Kidney (tissue), 14 donors: ENCODE results near the gene RNF8. TPM values are rescaled to one million over a fixed set of nuclear protein-coding genes. Genes with fewer than 3 reads are reported as not detected.

Experiments
- DNase-seq, 5 donors: peaks; one replicate each; pipeline ENCODE4 v3.0.0-alpha.2; 2013 to 2020
- FAIRE-seq: peaks from 2 replicates; lab custom pipeline; 2012; peaks lifted over from hg19 to GRCh38; lab: Jason Lieb, UNC
- H3K27ac ChIP-seq, 2 donors: one replicate each; pipeline ENCODE4 v1.7.0; 2013; ENCODE audit warnings: low read depth in 2 of 2, low read length in 2 of 2, inconsistent platforms in 1 of 2
- H3K27me3 ChIP-seq: one replicate; pipeline ENCODE4 v1.7.1; 2013; ENCODE audit warnings: low read length, inconsistent platforms; ENCODE audit not compliant: control insufficient read depth, insufficient read depth
- H3K36me3 ChIP-seq, 3 donors: one replicate each; pipeline versions ENCODE4 v1.7.0 to v1.7.1; 2013; ENCODE audit warnings: low read length in 3 of 3, control low read depth in 1 of 3, inconsistent platforms in 1 of 3; ENCODE audit not compliant: insufficient read depth in 3 of 3, control insufficient read depth in 2 of 3
- H3K4me1 ChIP-seq, 3 donors: one replicate each; pipeline versions ENCODE4 v1.7.0 to v1.7.1; 2013; ENCODE audit warnings: low read length in 3 of 3, inconsistent platforms in 1 of 3, low read depth in 1 of 3; ENCODE audit not compliant: control insufficient read depth in 2 of 3, insufficient read depth in 2 of 3
- H3K4me3 ChIP-seq, 3 donors: one replicate each; pipeline versions ENCODE4 v1.7.0 to v1.8.1; 2013; ENCODE audit warnings: low read length in 3 of 3, control low read depth in 1 of 3, inconsistent platforms in 1 of 3
- H3K9ac ChIP-seq, 3 donors: one replicate each; pipeline versions ENCODE4 v1.7.0 to v1.7.1; 2013; ENCODE audit warnings: low read length in 3 of 3, control low read depth in 1 of 3, inconsistent platforms in 1 of 3
- H3K9me3 ChIP-seq, 3 donors: one replicate each; pipeline versions ENCODE4 v1.7.0 to v1.7.1; 2013; ENCODE audit warnings: low read length in 3 of 3, control low read depth in 1 of 3, inconsistent platforms in 1 of 3; ENCODE audit not compliant: control insufficient read depth in 2 of 3, insufficient read depth in 1 of 3
- intact Hi-C: fragments of 100-400 bp; cut with DNase I; formaldehyde crosslinking; loops from one replicate; pipeline ENCODE4 v1.11.1; 2022
- polyA plus RNA-seq: library from polyadenylated mRNA; stranded (reverse); fragments of 350-450 nt; fragmentation: Illumina TruSeq; extraction: RNeasy Lipid Tissue Mini Kit (QIAGEN cat#74804); gene quantifications from one replicate; pipeline ENCODE4 v1.2.3, GENCODE V29; 2014; ENCODE audit warnings: low read depth, low replicate concordance; ENCODE audit not compliant: insufficient read depth
- total RNA-seq: library from RNA; stranded (reverse); fragmentation: NEBNext Ultra II Directional; extraction: Animal tissue kit (Norgen Biotek cat#: 25700); gene quantifications from one replicate; pipeline ENCODE4 v1.2.1, GENCODE V29; 2021
- TF ChIP-seq, protein P1 (sequence below): IDR thresholded peaks from 3 replicates; pipeline ENCODE4 v1.5.1; 2012; ENCODE audit warnings: mild to moderate bottlenecking, moderate library complexity, borderline replicate concordance; ENCODE audit not compliant: insufficient read depth; ENCODE audit errors: extremely low read depth
- donor health status: control.
- donor health status: control.
- donor health status: control.
- donor health status: control.
- donor health status: control.
- donor health status: DM: yes; HTN: yes; CAD: no.
- donor health status: Normal renal cell carcinoma (clear cell type).

Gene RNF8
- total and polyA plus RNA-seq, 2 donors from 2014 or later, result 18.4 to 18.5 TPM

DNA sequence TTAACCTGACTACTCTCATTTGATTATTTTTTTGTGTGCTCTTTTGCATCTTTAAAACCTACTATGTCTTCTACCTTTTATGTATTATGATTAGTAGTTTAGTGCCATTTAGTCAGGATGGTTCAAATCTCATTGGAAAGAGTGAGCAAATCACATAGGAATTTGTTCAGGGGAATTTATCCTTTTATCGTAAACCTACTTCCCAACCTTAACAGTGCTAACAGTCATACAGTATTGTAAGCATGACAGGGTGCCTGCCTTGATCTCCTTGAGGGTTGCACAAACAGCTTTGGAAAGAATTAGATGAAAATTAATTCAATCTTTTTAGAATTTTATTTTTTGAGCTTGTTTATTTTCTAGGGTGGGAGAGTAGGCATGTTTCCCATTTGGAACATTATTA, 18.3 kb downstream of the RNF8 start:
- H3K9ac ChIP-seq, result no peak overlapping the region
- H3K4me1 ChIP-seq, result peaks cover 0 to 11% (median 5%) of the 10 kb centered on the region in 3 donors
- no peaks in the 10 kb centered on the region for H3K27me3 ChIP-seq
- FAIRE-seq, result no peak
- intact Hi-C loops, result no loop called here
- TF ChIP-seq, protein P1, sequence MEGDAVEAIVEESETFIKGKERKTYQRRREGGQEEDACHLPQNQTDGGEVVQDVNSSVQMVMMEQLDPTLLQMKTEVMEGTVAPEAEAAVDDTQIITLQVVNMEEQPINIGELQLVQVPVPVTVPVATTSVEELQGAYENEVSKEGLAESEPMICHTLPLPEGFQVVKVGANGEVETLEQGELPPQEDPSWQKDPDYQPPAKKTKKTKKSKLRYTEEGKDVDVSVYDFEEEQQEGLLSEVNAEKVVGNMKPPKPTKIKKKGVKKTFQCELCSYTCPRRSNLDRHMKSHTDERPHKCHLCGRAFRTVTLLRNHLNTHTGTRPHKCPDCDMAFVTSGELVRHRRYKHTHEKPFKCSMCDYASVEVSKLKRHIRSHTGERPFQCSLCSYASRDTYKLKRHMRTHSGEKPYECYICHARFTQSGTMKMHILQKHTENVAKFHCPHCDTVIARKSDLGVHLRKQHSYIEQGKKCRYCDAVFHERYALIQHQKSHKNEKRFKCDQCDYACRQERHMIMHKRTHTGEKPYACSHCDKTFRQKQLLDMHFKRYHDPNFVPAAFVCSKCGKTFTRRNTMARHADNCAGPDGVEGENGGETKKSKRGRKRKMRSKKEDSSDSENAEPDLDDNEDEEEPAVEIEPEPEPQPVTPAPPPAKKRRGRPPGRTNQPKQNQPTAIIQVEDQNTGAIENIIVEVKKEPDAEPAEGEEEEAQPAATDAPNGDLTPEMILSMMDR, result no peak
- no peaks in the 10 kb centered on the region for H3K9me3 ChIP-seq
- H3K36me3 ChIP-seq, result peaks cover 0 to 26% (median 14%) of the 10 kb centered on the region in 3 donors
- no peak overlapping the region for H3K27ac ChIP-seq
- H3K4me3 ChIP-seq, result no peak overlapping the region
- no peak for DNase-seq

DNA sequence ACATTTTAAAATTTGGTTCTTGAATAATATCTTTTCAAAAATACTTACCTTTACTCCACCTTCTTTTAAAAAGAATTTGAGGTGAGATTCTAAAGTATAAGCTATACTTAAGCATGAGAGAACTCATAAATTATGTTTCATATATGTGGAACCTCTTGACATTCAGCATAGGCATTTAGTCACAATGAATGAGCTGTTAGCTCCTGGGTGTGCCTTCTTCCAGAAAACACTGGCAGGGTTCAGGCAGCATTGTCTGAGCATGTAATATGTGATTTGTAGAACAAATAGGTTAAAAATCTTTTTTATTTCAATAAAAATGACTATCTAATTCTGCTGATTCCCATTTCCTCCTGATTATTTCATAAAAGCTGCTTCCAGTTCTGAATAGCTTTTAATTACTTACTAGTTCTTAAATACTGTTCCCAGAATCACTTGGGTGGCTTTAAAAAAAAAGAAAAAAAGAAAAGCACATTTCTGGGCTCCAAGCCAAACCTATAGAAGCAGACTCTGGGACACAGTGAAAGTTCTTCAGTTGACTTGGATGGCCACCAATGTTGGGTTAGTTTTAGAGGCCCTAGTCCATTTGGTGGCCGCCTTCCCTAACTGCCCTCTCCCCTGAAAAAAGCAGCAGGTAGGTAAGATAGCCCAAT, 20.2 kb downstream of the RNF8 start:
- TF ChIP-seq, protein P1, result no peak
- Histone ChIP-seq H3K9me3 (no peaks in the 10 kb centered on the region), H3K4me3 (no peak overlapping the region), H3K9ac (no peak overlapping the region), H3K27ac (no peak overlapping the region), H3K4me1 (peaks cover 0 to 11% (median 5%) of the 10 kb centered on the region in 3 donors), H3K36me3 (peaks cover 0 to 25% (median 10%) of the 10 kb centered on the region in 3 donors), H3K27me3 (no peaks in the 10 kb centered on the region)
- FAIRE-seq (no peak), DNase-seq (peak in 1 of 5 donors; percentile 44)
- intact Hi-C loops, result no loop called here

DNA sequence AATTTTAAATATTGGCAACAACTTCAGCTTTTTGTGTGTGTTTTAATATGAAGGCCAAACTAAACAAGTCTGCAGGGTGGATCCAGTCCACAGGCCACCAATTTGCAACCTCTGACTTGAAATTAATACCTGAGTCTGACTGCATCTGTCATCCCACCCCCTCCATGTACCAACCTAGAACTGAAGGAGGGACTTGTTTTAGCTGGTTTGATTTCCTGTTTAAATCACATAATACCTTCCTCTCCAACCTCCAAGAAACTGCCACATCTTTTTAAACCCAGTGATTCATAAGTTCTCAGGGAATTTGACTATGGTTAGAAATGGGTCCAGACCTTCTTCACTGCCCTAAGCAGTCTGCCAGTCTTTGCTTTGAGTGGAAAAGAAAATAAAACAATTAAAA, 21.6 kb downstream of the RNF8 start:
- H3K27ac ChIP-seq, result no peak overlapping the region
- intact Hi-C loops, result no loop called here
- FAIRE-seq (no peak), DNase-seq (no peak)
- peaks cover 0 to 6% (median 0%) of the 10 kb centered on the region in 3 donors for H3K4me1 ChIP-seq
- no peak overlapping the region for H3K4me3 ChIP-seq
- H3K27me3 ChIP-seq, result no peaks in the 10 kb centered on the region
- no peaks in the 10 kb centered on the region for H3K9me3 ChIP-seq
- no peak overlapping the region for H3K9ac ChIP-seq
- peaks cover 0 to 11% (median 2%) of the 10 kb centered on the region in 3 donors for H3K36me3 ChIP-seq
- TF ChIP-seq, protein P1, result no peak
